ENCODE results near the gene TIAM1. TPM values are rescaled to one million over a fixed set of nuclear protein-coding genes. Genes with fewer than 3 reads are reported as not detected.

TIAM1 gene
- total RNA-seq, 1 donor from 2014 or later: 6.6 TPM

DNA sequence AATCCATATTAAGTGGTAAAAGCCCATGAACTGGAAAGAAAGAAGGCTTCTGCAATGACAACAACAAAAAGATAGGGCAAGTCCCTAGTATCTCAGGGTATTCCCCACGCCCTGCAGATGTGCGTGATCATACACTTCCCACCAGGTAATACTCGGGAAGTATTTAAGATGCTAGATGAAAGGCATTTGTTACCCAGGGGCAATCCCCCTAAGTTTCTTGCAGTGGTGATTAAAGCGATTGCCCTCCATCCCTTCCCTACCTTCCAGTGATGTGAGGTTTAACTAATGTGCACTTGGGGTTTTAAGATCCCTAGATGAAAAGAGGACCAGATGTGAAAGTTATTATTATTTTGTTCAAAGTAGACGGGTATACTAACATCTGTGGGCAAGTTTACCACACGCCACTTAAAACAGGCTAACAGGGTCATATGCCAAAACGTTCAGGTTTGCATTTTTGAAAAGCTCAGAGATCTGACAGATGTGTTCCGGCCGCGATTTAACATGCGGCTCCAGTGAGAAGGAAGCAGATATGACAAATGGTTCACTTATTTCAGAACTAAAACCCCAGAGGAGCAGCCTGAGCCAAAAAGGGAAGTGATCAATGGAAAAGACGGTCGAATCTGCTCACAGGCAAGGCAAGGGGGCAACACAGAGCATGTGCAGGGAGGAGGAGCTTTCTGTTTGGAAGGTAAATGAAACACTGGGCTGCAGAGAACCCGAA, 17.4 kb downstream of the TIAM1 start:
- Mint-ChIP-seq H3K9me3 (ENCODE audit: low read depth) (peaks cover 2% of the 10 kb centered on the region), H3K36me3 (ENCODE audit: low read depth) (no peaks in the 10 kb centered on the region), H3K27ac (ENCODE audit: unreplicated experiment) (no peak overlapping the region), H3K4me3 (ENCODE audit: unreplicated experiment) (no peak overlapping the region), H3K27me3 (ENCODE audit: low read depth) (no peaks in the 10 kb centered on the region), H3K4me1 (ENCODE audit: low read depth) (peaks cover 5% of the 10 kb centered on the region)
- no peak for TF ChIP-seq CTCF (IDR thresholded peaks at IDR 0.05)
- no peak for DNase-seq (ENCODE audit: low spot score)

- no peaks in the 10 kb centered on the region for H3K36me3 Mint-ChIP-seq (ENCODE audit: low read depth)
- no peak for DNase-seq (ENCODE audit: low spot score)
- no peak for TF ChIP-seq CTCF (IDR thresholded peaks at IDR 0.05)
- no peaks in the 10 kb centered on the region for H3K27me3 Mint-ChIP-seq (ENCODE audit: low read depth)
- no peak overlapping the region for H3K27ac Mint-ChIP-seq (ENCODE audit: unreplicated experiment)
- no peak overlapping the region for H3K4me3 Mint-ChIP-seq (ENCODE audit: unreplicated experiment)
- H3K9me3 Mint-ChIP-seq (ENCODE audit: low read depth): no peaks in the 10 kb centered on the region
- H3K4me1 Mint-ChIP-seq (ENCODE audit: low read depth): peaks cover 6% of the 10 kb centered on the region
Observed at GRCh38 chr21:31318971-31319370, 25.1 kb downstream of the TIAM1 start.

DNA sequence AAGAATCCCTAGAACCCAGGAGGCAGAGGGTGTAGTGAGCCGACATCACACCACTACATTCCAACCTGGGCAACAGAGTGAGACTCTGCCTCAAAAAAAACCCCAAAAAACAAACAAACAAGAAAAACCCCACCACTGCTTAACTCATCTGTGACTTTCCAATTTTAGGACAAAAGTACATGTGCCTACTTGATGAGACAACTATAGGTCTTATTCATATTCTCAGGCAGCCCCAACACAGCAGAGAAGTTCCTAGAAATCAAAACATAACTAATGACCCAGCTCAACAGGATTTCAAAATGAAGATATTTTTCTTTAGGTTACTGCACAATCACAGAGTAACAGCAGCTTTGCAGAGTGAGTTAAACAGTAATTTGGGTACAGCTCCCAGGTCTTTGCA, 26.4 kb downstream of the TIAM1 start:
- H3K4me1 Mint-ChIP-seq (ENCODE audit: low read depth): peaks cover 6% of the 10 kb centered on the region
- H3K4me3 Mint-ChIP-seq (ENCODE audit: unreplicated experiment): no peak overlapping the region
- no peak for TF ChIP-seq CTCF (IDR thresholded peaks at IDR 0.05)
- H3K36me3 Mint-ChIP-seq (ENCODE audit: low read depth): no peaks in the 10 kb centered on the region
- DNase-seq (ENCODE audit: low spot score): no peak
- no peak overlapping the region for H3K27ac Mint-ChIP-seq (ENCODE audit: unreplicated experiment)
- H3K27me3 Mint-ChIP-seq (ENCODE audit: low read depth): no peaks in the 10 kb centered on the region
- no peaks in the 10 kb centered on the region for H3K9me3 Mint-ChIP-seq (ENCODE audit: low read depth)

GRCh38 chr21:31316488-31317169, 27.4 kb downstream of the TIAM1 start:
- peaks cover 6% of the 10 kb centered on the region for H3K4me1 Mint-ChIP-seq (ENCODE audit: low read depth)
- no peak overlapping the region for H3K27ac Mint-ChIP-seq (ENCODE audit: unreplicated experiment)
- H3K36me3 Mint-ChIP-seq (ENCODE audit: low read depth): no peaks in the 10 kb centered on the region
- no peak for DNase-seq (ENCODE audit: low spot score)
- H3K4me3 Mint-ChIP-seq (ENCODE audit: unreplicated experiment): no peak overlapping the region
- no peaks in the 10 kb centered on the region for H3K9me3 Mint-ChIP-seq (ENCODE audit: low read depth)
- no peak for TF ChIP-seq CTCF (IDR thresholded peaks at IDR 0.05)
- no peaks in the 10 kb centered on the region for H3K27me3 Mint-ChIP-seq (ENCODE audit: low read depth)

GRCh38 chr21:31316072-31316471, 28.0 kb downstream of the TIAM1 start:
- H3K27ac Mint-ChIP-seq (ENCODE audit: unreplicated experiment): no peak overlapping the region
- no peaks in the 10 kb centered on the region for H3K9me3 Mint-ChIP-seq (ENCODE audit: low read depth)
- no peak for DNase-seq (ENCODE audit: low spot score)
- H3K27me3 Mint-ChIP-seq (ENCODE audit: low read depth): no peaks in the 10 kb centered on the region
- H3K36me3 Mint-ChIP-seq (ENCODE audit: low read depth): no peaks in the 10 kb centered on the region
- TF ChIP-seq CTCF (IDR thresholded peaks at IDR 0.05): no peak
- H3K4me1 Mint-ChIP-seq (ENCODE audit: low read depth): peaks cover 6% of the 10 kb centered on the region
- no peak overlapping the region for H3K4me3 Mint-ChIP-seq (ENCODE audit: unreplicated experiment)
